Loucy (cell line): ENCODE measurements around the gene LRRC47.

Experiments used
- EZH2phosphoT487 ChIP-seq: fragments of 200-600 bp; IDR thresholded peaks from 2 replicates; pipeline ENCODE4 v1.6.1; 2018; ENCODE audit warnings: antibody characterized with exemption, mild to moderate bottlenecking, moderate library complexity, borderline replicate concordance
- TF ChIP-seq, protein P1 (sequence below): fragments of 200-600 bp; sonication (generic); conservative IDR thresholded peaks from 2 replicates; pipeline ENCODE4 v1.5.1; 2014; ENCODE audit warnings: mild to moderate bottlenecking, antibody characterized with exemption, low read length

DNA sequence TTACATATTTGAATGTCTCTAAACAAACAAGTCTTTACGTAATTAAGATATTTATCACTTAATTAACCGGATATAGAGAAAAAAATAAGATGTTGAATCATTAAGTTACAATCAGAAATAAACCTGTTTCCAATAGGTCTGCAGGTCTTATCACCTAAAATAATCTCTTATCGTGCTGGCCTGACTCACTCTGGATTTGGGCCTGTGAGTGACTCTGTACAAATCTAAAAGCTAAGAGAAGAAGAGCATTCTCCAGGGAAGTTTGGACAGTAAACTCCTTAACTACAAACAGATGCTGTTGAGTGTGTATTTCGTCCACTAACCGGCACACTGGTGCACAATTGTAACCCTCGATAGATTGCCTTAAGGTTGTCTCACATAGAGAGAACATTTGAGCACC, 35.4 kb upstream of the LRRC47 start:
- TF ChIP-seq, protein P1, sequence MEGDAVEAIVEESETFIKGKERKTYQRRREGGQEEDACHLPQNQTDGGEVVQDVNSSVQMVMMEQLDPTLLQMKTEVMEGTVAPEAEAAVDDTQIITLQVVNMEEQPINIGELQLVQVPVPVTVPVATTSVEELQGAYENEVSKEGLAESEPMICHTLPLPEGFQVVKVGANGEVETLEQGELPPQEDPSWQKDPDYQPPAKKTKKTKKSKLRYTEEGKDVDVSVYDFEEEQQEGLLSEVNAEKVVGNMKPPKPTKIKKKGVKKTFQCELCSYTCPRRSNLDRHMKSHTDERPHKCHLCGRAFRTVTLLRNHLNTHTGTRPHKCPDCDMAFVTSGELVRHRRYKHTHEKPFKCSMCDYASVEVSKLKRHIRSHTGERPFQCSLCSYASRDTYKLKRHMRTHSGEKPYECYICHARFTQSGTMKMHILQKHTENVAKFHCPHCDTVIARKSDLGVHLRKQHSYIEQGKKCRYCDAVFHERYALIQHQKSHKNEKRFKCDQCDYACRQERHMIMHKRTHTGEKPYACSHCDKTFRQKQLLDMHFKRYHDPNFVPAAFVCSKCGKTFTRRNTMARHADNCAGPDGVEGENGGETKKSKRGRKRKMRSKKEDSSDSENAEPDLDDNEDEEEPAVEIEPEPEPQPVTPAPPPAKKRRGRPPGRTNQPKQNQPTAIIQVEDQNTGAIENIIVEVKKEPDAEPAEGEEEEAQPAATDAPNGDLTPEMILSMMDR, result no peak
- no peak for TF ChIP-seq EZH2phosphoT487
